HFFc6 (cell line): ENCODE measurements around the gene SAMMSON. TPM values are rescaled to one million over a fixed set of nuclear protein-coding genes. Genes with fewer than 3 reads are reported as not detected.
A peak's percentile ranks its signal among the peaks of the same experiment; 100 is the strongest.

ENCODE experiments used
- DNase-seq: peaks from one replicate; pipeline ENCODE4 v3.0.0-alpha.2; 2018
- H3K27ac Mint-ChIP-seq: 2 replicates; pipeline ENCODE4 v1.8.0; 2020; ENCODE audit warnings: mild to moderate bottlenecking, mixed read lengths
- H3K27me3 Mint-ChIP-seq: 2 replicates; pipeline ENCODE4 v1.8.0; 2021; ENCODE audit warnings: mild to moderate bottlenecking, moderate library complexity, mixed read lengths; ENCODE audit not compliant: insufficient read depth
- H3K36me3 Mint-ChIP-seq: 2 replicates; pipeline ENCODE4 v1.8.0; 2021; ENCODE audit warnings: low read depth, mixed read lengths
- H3K4me1 Mint-ChIP-seq: 2 replicates; pipeline ENCODE4 v1.8.0; 2020; ENCODE audit warnings: low read depth, mixed read lengths
- H3K4me3 Mint-ChIP-seq: 2 replicates; pipeline ENCODE4 v1.8.0; 2020; ENCODE audit warnings: mild to moderate bottlenecking, moderate library complexity, mixed read lengths
- H3K9me3 Mint-ChIP-seq: 2 replicates; pipeline ENCODE4 v1.8.0; 2020; ENCODE audit warnings: mild to moderate bottlenecking, mixed read lengths
- CTCF ChIP-seq: fragments of 200-600 bp; sonication (generic); IDR thresholded peaks from 2 replicates; pipeline ENCODE4 v1.5.0; 2021; ENCODE audit warnings: antibody characterized with exemption, mild to moderate bottlenecking
- total RNA-seq, 6 experiments: library from RNA; stranded (reverse); fragmentation: NEBNext Ultra II Directional; extraction: Animal tissue kit (Norgen Biotek cat#: 25700); gene quantifications; 2 replicates in 1 of 6; 3 replicates in 5 of 6; pipeline ENCODE4 v1.2.3, GENCODE V29; 2021

Gene SAMMSON
- total RNA-seq, 6 experiments from 2014 or later: not detected

GRCh38 chr3:70038693-70039092 lies 39.2 kb downstream of the SAMMSON start:
- Mint-ChIP-seq H3K4me3 (no peak overlapping the region), H3K9me3 (no peaks in the 10 kb centered on the region), H3K4me1 (no peaks in the 10 kb centered on the region), H3K27me3 (peaks cover 2% of the 10 kb centered on the region; the same call in 1 of the 2 replicates), H3K27ac (no peak overlapping the region), H3K36me3 (no peaks in the 10 kb centered on the region)
- DNase-seq: no peak
- no peak for TF ChIP-seq CTCF

- no peak for DNase-seq
- Mint-ChIP-seq H3K27me3 (peaks cover 2% of the 10 kb centered on the region; the same call in 1 of the 2 replicates), H3K4me3 (no peak overlapping the region), H3K27ac (no peak overlapping the region), H3K4me1 (no peaks in the 10 kb centered on the region), H3K9me3 (no peaks in the 10 kb centered on the region), H3K36me3 (no peaks in the 10 kb centered on the region)
- TF ChIP-seq CTCF: no peak
These were observed 40.9 kb downstream of the SAMMSON start for GRCh38 chr3:70040386-70040785.

DNA sequence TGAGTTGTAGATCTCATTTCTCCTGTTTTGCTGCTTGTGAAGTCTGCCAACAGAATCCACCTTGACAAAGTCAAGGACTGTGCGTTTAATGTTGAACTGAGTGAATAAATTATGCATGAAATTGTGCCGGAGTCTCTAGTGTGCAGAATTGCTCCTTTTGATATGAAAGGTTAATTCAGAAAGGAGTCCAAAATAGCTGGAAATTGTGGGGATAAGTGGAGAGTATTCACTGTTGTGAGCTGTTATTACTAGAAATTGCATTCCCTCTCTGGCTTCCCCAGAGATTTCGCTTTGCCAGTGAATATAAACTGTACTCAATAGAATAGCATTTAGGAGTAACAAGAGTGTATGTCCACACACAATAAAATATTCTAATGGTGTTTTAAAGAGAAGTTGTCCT lies 43.1 kb downstream of the SAMMSON start:
- no peaks in the 10 kb centered on the region for H3K4me1 Mint-ChIP-seq
- no peak for TF ChIP-seq CTCF
- no peak overlapping the region for H3K4me3 Mint-ChIP-seq
- H3K36me3 Mint-ChIP-seq: no peaks in the 10 kb centered on the region
- no peak for DNase-seq
- H3K27ac Mint-ChIP-seq: no peak overlapping the region
- H3K27me3 Mint-ChIP-seq: peaks cover 2% of the 10 kb centered on the region; the same call in 1 of the 2 replicates
- H3K9me3 Mint-ChIP-seq: no peaks in the 10 kb centered on the region

DNA sequence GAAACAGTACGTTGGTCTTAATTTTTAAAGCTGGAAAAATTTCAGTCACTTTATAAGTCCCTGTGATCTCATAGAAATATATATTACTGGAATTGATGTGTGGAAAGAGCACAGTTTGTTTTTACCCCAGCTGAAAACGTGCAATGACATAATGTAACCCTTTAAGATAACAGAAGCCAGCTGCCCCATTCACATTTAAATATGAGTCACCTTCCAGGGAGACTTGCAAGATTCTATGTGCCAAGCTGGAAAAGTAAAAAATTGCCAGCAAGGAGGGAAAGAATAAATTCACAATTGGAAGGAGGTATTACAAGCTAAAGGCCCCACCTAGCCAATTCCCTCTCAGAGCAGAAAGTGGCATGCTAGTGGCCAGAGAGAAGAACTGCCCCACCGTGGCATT lies 50.2 kb downstream of the SAMMSON start:
- no peak overlapping the region for H3K4me3 Mint-ChIP-seq
- no peaks in the 10 kb centered on the region for H3K36me3 Mint-ChIP-seq
- peak; percentile 7 for DNase-seq
- H3K9me3 Mint-ChIP-seq: no peaks in the 10 kb centered on the region
- no peaks in the 10 kb centered on the region; the same call in 1 of the 2 replicates for H3K27me3 Mint-ChIP-seq
- TF ChIP-seq CTCF: no peak
- no peaks in the 10 kb centered on the region for H3K4me1 Mint-ChIP-seq
- no peak overlapping the region for H3K27ac Mint-ChIP-seq

GRCh38 chr3:70053293-70053692 lies 53.8 kb downstream of the SAMMSON start:
- Mint-ChIP-seq H3K36me3 (no peaks in the 10 kb centered on the region), H3K27ac (no peak overlapping the region), H3K27me3 (peaks cover 6% of the 10 kb centered on the region; the same call in 1 of the 2 replicates), H3K4me3 (no peak overlapping the region), H3K9me3 (no peaks in the 10 kb centered on the region), H3K4me1 (no peaks in the 10 kb centered on the region)
- no peak for TF ChIP-seq CTCF
- no peak for DNase-seq

- no peak for DNase-seq
- no peak overlapping the region for H3K27ac Mint-ChIP-seq
- no peak for TF ChIP-seq CTCF
- H3K4me1 Mint-ChIP-seq: no peaks in the 10 kb centered on the region
- peaks cover 6% of the 10 kb centered on the region; the same call in 1 of the 2 replicates for H3K27me3 Mint-ChIP-seq
- no peaks in the 10 kb centered on the region for H3K36me3 Mint-ChIP-seq
- no peaks in the 10 kb centered on the region for H3K9me3 Mint-ChIP-seq
- no peak overlapping the region for H3K4me3 Mint-ChIP-seq
These were observed 56.5 kb downstream of the SAMMSON start for GRCh38 chr3:70056081-70056480.
